Osteoblast (primary cell): Measurements from ENCODE around the gene TAB3. TPM values are rescaled to one million over a fixed set of nuclear protein-coding genes. Genes with fewer than 3 reads are reported as not detected.

Experiments used
- DNase-seq: peaks from one replicate; pipeline ENCODE4 v3.0.0; 2011; ENCODE audit warnings: low spot score, mixed read lengths; ENCODE audit not compliant: insufficient read length; ENCODE audit errors: missing footprints
- H2AFZ ChIP-seq: 2 replicates; pipeline ENCODE4 v1.6.0; 2011; ENCODE audit warnings: mild to moderate bottlenecking, low read length
- H3K27ac ChIP-seq: 2 replicates; pipeline ENCODE4 v1.5.1; 2011; ENCODE audit warnings: mild to moderate bottlenecking, low read depth, low read length, moderate library complexity
- H3K27me3 ChIP-seq: 2 replicates; pipeline ENCODE4 v1.6.0; 2012; ENCODE audit warnings: mild to moderate bottlenecking, control low read depth, inconsistent platforms, low read length, moderate library complexity; ENCODE audit not compliant: insufficient read depth
- H3K36me3 ChIP-seq: 2 replicates; pipeline ENCODE4 v1.5.1; 2011; ENCODE audit warnings: mild to moderate bottlenecking, low read length, control low read depth, moderate library complexity; ENCODE audit not compliant: insufficient read depth
- H3K4me1 ChIP-seq: 2 replicates; pipeline ENCODE4 v1.5.1; 2011; ENCODE audit warnings: mild to moderate bottlenecking, low read length, control low read depth, moderate library complexity; ENCODE audit not compliant: insufficient read depth
- H3K4me2 ChIP-seq: 2 replicates; pipeline ENCODE4 v1.6.0; 2011; ENCODE audit warnings: mild to moderate bottlenecking, low read length; ENCODE audit not compliant: insufficient read depth
- H3K4me3 ChIP-seq: fragments of 200-600 bp; sonication (generic); 3 replicates; pipeline ENCODE4 v1.5.1; 2012; ENCODE audit warnings: mild to moderate bottlenecking, low read length, inconsistent platforms; ENCODE audit not compliant: insufficient read depth
- H3K79me2 ChIP-seq: 2 replicates; pipeline ENCODE4 v1.6.0; 2012; ENCODE audit warnings: mild to moderate bottlenecking, low read length, control low read depth, inconsistent platforms; ENCODE audit not compliant: insufficient read depth
- H3K9me3 ChIP-seq: 2 replicates; pipeline ENCODE4 v1.5.1; 2011; ENCODE audit warnings: low read depth, low read length, control low read depth
- H4K20me1 ChIP-seq: 2 replicates; pipeline ENCODE4 v1.6.0; 2012; ENCODE audit warnings: mild to moderate bottlenecking, low read length, control low read depth; ENCODE audit not compliant: insufficient read depth
- CTCF ChIP-seq: IDR thresholded peaks from 2 replicates; pipeline ENCODE4 v1.5.1; 2011; ENCODE audit warnings: mild to moderate bottlenecking, low read depth, low read length, moderate library complexity; ENCODE audit errors: extremely low read depth
- total RNA-seq: library from RNA; depleted of rRNA; stranded (reverse); fragments of >200 nt; gene quantifications from 2 replicates; pipeline ENCODE4 v1.2.3, GENCODE V29; 2012

TAB3 gene
- total RNA-seq, 1 donor = 15.2 TPM

GRCh38 chrX:30904632-30905031 lies 15.6 kb upstream of the TAB3 start:
- H3K27me3 ChIP-seq = no peaks in the 10 kb centered on the region
- no peaks in the 10 kb centered on the region for H3K9me3 ChIP-seq
- H2AFZ ChIP-seq = no peak overlapping the region
- DNase-seq = no peak
- no peaks in the 10 kb centered on the region for H3K4me1 ChIP-seq
- no peaks in the 10 kb centered on the region for H3K36me3 ChIP-seq
- H3K27ac ChIP-seq = no peak overlapping the region
- H3K4me2 ChIP-seq = no peak overlapping the region
- no peak overlapping the region for H3K4me3 ChIP-seq
- TF ChIP-seq CTCF = no peak
- H4K20me1 ChIP-seq = no peaks in the 10 kb centered on the region
- no peaks in the 10 kb centered on the region for H3K79me2 ChIP-seq

- H3K4me1 ChIP-seq = no peaks in the 10 kb centered on the region
- no peaks in the 10 kb centered on the region for H4K20me1 ChIP-seq
- no peak overlapping the region for H2AFZ ChIP-seq
- H3K36me3 ChIP-seq = no peaks in the 10 kb centered on the region
- no peak overlapping the region for H3K27ac ChIP-seq
- H3K9me3 ChIP-seq = no peaks in the 10 kb centered on the region
- TF ChIP-seq CTCF = no peak
- no peak for DNase-seq
- no peaks in the 10 kb centered on the region for H3K79me2 ChIP-seq
- H3K4me2 ChIP-seq = no peak overlapping the region
- H3K4me3 ChIP-seq = no peak overlapping the region
- no peaks in the 10 kb centered on the region for H3K27me3 ChIP-seq
These were observed 15.1 kb upstream of the TAB3 start for GRCh38 chrX:30904186-30904585.

GRCh38 chrX:30900227-30900626 lies 11.2 kb upstream of the TAB3 start:
- no peak for TF ChIP-seq CTCF
- Histone ChIP-seq H3K27ac (no peak overlapping the region), H4K20me1 (no peaks in the 10 kb centered on the region), H3K79me2 (no peaks in the 10 kb centered on the region), H3K27me3 (no peaks in the 10 kb centered on the region), H3K4me2 (no peak overlapping the region), H3K9me3 (no peaks in the 10 kb centered on the region), H2AFZ (no peak overlapping the region), H3K4me3 (no peak overlapping the region), H3K4me1 (no peaks in the 10 kb centered on the region), H3K36me3 (no peaks in the 10 kb centered on the region)
- DNase-seq = no peak

GRCh38 chrX:30898886-30899285 lies 9.8 kb upstream of the TAB3 start:
- no peaks in the 10 kb centered on the region for H3K27me3 ChIP-seq
- DNase-seq = no peak
- H4K20me1 ChIP-seq = no peaks in the 10 kb centered on the region
- H3K4me1 ChIP-seq = no peaks in the 10 kb centered on the region
- H2AFZ ChIP-seq = no peak overlapping the region
- H3K36me3 ChIP-seq = no peaks in the 10 kb centered on the region
- H3K4me2 ChIP-seq = no peak overlapping the region
- no peaks in the 10 kb centered on the region for H3K9me3 ChIP-seq
- H3K79me2 ChIP-seq = no peaks in the 10 kb centered on the region
- no peak overlapping the region for H3K4me3 ChIP-seq
- no peak overlapping the region for H3K27ac ChIP-seq
- no peak for TF ChIP-seq CTCF
